ENCODE data around the gene CCDC85C.

DNA sequence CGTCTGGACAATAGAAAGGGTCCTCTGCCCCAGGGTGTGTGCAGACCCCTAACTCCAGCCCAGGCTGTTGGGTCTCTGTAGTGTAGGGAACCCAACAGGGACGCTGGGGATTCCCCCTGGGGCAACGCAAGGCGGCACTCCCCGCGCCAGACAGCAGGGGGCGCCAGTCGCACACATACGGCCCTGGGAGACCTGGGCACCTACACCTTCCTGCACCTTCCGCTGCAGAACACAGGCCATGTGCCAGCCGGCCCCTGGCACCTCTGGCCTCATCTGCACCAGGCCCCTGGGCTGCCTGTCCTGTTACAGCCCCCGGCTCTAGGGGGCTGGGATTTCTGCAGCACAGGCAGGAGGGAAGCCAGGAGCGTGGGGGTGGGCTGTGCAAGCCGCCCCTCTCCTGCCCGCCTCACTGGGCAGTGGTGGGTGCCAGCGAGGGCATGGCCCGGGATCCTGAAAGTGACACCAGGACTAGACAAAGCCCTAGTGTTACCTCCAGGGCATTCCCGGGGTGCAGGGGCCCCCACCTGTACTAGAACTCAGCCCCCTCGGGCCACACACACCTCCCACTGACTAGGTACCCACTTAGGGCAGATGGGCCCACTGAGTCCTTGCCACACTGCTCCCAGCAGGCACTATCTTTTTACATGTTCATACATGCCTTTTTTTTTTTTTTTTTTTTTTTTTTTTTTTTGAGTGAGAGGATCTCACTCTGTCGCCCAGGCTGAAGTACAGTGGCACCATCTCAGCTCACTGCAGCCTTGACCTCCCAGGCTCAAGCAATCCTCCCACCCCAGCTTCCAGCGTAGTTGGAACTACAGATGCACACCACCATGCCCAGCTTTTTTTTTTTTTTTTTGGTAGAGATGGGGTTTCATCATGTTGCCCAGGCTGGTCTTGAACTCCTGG is 85.3 kb downstream of the CCDC85C start:
- TF ChIP-seq, protein P1, sequence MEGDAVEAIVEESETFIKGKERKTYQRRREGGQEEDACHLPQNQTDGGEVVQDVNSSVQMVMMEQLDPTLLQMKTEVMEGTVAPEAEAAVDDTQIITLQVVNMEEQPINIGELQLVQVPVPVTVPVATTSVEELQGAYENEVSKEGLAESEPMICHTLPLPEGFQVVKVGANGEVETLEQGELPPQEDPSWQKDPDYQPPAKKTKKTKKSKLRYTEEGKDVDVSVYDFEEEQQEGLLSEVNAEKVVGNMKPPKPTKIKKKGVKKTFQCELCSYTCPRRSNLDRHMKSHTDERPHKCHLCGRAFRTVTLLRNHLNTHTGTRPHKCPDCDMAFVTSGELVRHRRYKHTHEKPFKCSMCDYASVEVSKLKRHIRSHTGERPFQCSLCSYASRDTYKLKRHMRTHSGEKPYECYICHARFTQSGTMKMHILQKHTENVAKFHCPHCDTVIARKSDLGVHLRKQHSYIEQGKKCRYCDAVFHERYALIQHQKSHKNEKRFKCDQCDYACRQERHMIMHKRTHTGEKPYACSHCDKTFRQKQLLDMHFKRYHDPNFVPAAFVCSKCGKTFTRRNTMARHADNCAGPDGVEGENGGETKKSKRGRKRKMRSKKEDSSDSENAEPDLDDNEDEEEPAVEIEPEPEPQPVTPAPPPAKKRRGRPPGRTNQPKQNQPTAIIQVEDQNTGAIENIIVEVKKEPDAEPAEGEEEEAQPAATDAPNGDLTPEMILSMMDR (IDR thresholded peaks at IDR 0.05 in 2 of 3, conservative IDR thresholded peaks at IDR 0.05 in 1 of 3; ENCODE audit: borderline replicate concordance in 1 of 3, insufficient read depth in 1 of 3, low read depth in 2 of 3, low read length in 2 of 3): peak; percentile 90 to 95 (median 93)
- TF ChIP-seq EZH2 (IDR thresholded peaks at IDR 0.05) (no peak), POLR2A (IDR thresholded peaks at IDR 0.05; ENCODE audit: borderline replicate concordance, extremely low read depth, insufficient read depth, insufficient read length) (no peak), YY1 (IDR thresholded peaks at IDR 0.05; ENCODE audit: extremely low read depth, insufficient replicate concordance, low read depth, low read length) (peak; percentile 8)
- TF ChIP-seq, protein P2, sequence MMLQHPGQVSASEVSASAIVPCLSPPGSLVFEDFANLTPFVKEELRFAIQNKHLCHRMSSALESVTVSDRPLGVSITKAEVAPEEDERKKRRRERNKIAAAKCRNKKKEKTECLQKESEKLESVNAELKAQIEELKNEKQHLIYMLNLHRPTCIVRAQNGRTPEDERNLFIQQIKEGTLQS (IDR thresholded peaks at IDR 0.05): no peak
- TF ChIP-seq, protein P3, sequence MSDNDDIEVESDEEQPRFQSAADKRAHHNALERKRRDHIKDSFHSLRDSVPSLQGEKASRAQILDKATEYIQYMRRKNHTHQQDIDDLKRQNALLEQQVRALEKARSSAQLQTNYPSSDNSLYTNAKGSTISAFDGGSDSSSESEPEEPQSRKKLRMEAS (IDR thresholded peaks at IDR 0.05): no peak
- TF ChIP-seq, protein P4, sequence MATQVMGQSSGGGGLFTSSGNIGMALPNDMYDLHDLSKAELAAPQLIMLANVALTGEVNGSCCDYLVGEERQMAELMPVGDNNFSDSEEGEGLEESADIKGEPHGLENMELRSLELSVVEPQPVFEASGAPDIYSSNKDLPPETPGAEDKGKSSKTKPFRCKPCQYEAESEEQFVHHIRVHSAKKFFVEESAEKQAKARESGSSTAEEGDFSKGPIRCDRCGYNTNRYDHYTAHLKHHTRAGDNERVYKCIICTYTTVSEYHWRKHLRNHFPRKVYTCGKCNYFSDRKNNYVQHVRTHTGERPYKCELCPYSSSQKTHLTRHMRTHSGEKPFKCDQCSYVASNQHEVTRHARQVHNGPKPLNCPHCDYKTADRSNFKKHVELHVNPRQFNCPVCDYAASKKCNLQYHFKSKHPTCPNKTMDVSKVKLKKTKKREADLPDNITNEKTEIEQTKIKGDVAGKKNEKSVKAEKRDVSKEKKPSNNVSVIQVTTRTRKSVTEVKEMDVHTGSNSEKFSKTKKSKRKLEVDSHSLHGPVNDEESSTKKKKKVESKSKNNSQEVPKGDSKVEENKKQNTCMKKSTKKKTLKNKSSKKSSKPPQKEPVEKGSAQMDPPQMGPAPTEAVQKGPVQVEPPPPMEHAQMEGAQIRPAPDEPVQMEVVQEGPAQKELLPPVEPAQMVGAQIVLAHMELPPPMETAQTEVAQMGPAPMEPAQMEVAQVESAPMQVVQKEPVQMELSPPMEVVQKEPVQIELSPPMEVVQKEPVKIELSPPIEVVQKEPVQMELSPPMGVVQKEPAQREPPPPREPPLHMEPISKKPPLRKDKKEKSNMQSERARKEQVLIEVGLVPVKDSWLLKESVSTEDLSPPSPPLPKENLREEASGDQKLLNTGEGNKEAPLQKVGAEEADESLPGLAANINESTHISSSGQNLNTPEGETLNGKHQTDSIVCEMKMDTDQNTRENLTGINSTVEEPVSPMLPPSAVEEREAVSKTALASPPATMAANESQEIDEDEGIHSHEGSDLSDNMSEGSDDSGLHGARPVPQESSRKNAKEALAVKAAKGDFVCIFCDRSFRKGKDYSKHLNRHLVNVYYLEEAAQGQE (IDR thresholded peaks at IDR 0.05; ENCODE audit: low read depth): no peak

All from HCT116 (cell line).